CD4-positive, alpha-beta memory T cell (primary cell): Measurements from ENCODE around the gene PAQR3. TPM values are rescaled to one million over a fixed set of nuclear protein-coding genes. Genes with fewer than 3 reads are reported as not detected.
"Not testable (repeated sequence)": the region's sequence is repeated elsewhere in the genome, so short reads cannot be mapped to it uniquely, and the experiment has no call there.

Experiments used
- CTCF ChIA-PET: fragments of 350-600 bp; sonication (Branson Sonifier 250); formaldehyde crosslinking; loops from one replicate; lab custom pipeline; 2021; ENCODE audit warnings: inconsistent platforms; ENCODE audit not compliant: partially characterized antibody; lab: Charles Lee
- POLR2A ChIA-PET: fragments of 350-600 bp; sonication (Branson Sonifier 250); formaldehyde crosslinking; loops from one replicate; lab custom pipeline; 2021; ENCODE audit not compliant: partially characterized antibody; lab: Charles Lee
- DNase-seq, 5 donors: peaks; one replicate each; pipeline versions ENCODE4 v3.0.0 to v3.0.0-alpha.2; 2020 to 2022; ENCODE audit warnings: mixed read lengths in 1 of 5
- H3K27ac ChIP-seq: one replicate; pipeline ENCODE4 v1.7.0; 2013; ENCODE audit warnings: low read depth, low read length
- H3K27me3 ChIP-seq: 2 replicates; pipeline ENCODE4 v1.7.0; 2013; ENCODE audit warnings: mild to moderate bottlenecking, low read length, moderate library complexity; ENCODE audit not compliant: insufficient read depth
- H3K36me3 ChIP-seq: 2 replicates; pipeline ENCODE4 v1.7.0; 2013; ENCODE audit warnings: mild to moderate bottlenecking, low read length, moderate library complexity; ENCODE audit not compliant: insufficient read depth
- H3K4me1 ChIP-seq: 2 replicates; pipeline ENCODE4 v1.7.0; 2013; ENCODE audit warnings: mild to moderate bottlenecking, low read length, moderate library complexity; ENCODE audit not compliant: insufficient read depth
- H3K4me3 ChIP-seq, 2 donors: one replicate each; pipeline ENCODE4 v1.7.0; 2013; ENCODE audit warnings: low read length in 2 of 2, mild to moderate bottlenecking in 1 of 2
- H3K9me3 ChIP-seq, 2 donors: one replicate each; pipeline ENCODE4 v1.7.0; 2013; ENCODE audit warnings: low read length in 2 of 2, control low read depth in 1 of 2; ENCODE audit not compliant: control insufficient read depth in 1 of 2
- H3K27ac Mint-ChIP-seq, 7 donors: one replicate each; pipeline ENCODE4 v1.8.0; 2020 to 2021; ENCODE audit warnings: mixed read lengths in 7 of 7, mild to moderate bottlenecking in 6 of 7, inconsistent platforms in 3 of 7, moderate library complexity in 3 of 7
- H3K27me3 Mint-ChIP-seq, 2 donors: one replicate each; pipeline ENCODE4 v1.8.0; 2020 to 2021; ENCODE audit warnings: mixed read lengths in 2 of 2
- H3K36me3 Mint-ChIP-seq, 2 donors: one replicate each; pipeline ENCODE4 v1.8.0; 2020 to 2021; ENCODE audit warnings: mixed read lengths in 2 of 2, inconsistent platforms in 1 of 2, mild to moderate bottlenecking in 1 of 2
- H3K4me1 Mint-ChIP-seq, 4 donors: one replicate each; pipeline ENCODE4 v1.8.0; 2020 to 2021; ENCODE audit warnings: mixed read lengths in 4 of 4, mild to moderate bottlenecking in 1 of 4
- H3K4me3 Mint-ChIP-seq, 8 donors: one replicate each; pipeline ENCODE4 v1.8.0; 2020 to 2021; ENCODE audit warnings: mixed read lengths in 8 of 8, mild to moderate bottlenecking in 7 of 8, moderate library complexity in 6 of 8, inconsistent platforms in 3 of 8
- H3K9me3 Mint-ChIP-seq, 8 donors: one replicate each; pipeline ENCODE4 v1.8.0; 2020 to 2021; ENCODE audit warnings: mixed read lengths in 8 of 8, mild to moderate bottlenecking in 5 of 8, inconsistent platforms in 3 of 8, moderate library complexity in 1 of 8
- intact Hi-C: fragments of 100-400 bp; cut with micrococcal nuclease; formaldehyde crosslinking; loops from one replicate; pipeline ENCODE4 v1.15.1; 2023
- polyA plus RNA-seq, 2 donors: library from polyadenylated mRNA; unstranded; fragments of 300-500 nt; fragmentation: Illumina TruSeq; gene quantifications; one replicate each; pipeline ENCODE4 v1.2.3, GENCODE V29; 2021
- total RNA-seq, 2 experiments: library from RNA; stranded (reverse); gene quantifications; one replicate each; pipeline ENCODE4 v1.2.3, GENCODE V29; 2021

Gene PAQR3
- total and polyA plus RNA-seq, 4 experiments from 2014 or later: 7.1 to 12.1 (median 9.0) TPM

- intact Hi-C loops: loop anchor here (10.0 kb wide), 1 partner anchor 1195 kb away; no protein-coding TSS in a partner anchor
- Mint-ChIP-seq H3K36me3 (peaks cover 41 to 54% of the 10 kb centered on the region in 2 donors), H3K4me3 (no peak overlapping the region), H3K27ac (no peak overlapping the region), H3K27me3 (no peaks in the 10 kb centered on the region), H3K9me3 (no peaks in the 10 kb centered on the region), H3K4me1 (peaks cover 0 to 9% (median 8%) of the 10 kb centered on the region in 4 donors)
- Histone ChIP-seq H3K4me3 (no peak overlapping the region), H3K36me3 (peaks cover 7% of the 10 kb centered on the region), H3K4me1 (no peaks in the 10 kb centered on the region), H3K9me3 (no peaks in the 10 kb centered on the region), H3K27me3 (no peaks in the 10 kb centered on the region), H3K27ac (no peak overlapping the region)
- DNase-seq: no peak
- ChIA-PET CTCF (no interaction called here), POLR2A (no interaction called here)
Observed at GRCh38 chr4:78930016-78930629, 9.1 kb downstream of the PAQR3 start.

DNA sequence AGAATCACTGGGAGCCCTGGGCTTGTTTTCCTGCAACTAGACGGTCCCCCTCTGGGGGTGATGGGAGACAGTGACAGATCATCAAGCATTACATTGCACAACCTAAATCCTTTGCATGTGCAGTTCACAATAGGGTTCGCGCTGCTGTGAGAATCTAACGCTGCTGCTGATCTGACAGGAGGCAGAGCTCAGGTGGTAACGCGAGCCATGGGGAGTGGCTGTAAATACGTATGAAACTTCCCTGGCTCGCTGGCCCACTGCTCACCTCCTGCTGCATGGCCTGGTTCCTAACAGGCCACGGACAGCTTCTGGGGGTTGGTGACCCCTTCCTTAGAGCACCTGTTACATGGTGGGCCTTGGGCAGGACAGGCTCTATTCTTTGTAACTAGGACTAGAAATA lies 10.4 kb downstream of the PAQR3 start:
- peaks cover 0 to 7% (median 3%) of the 10 kb centered on the region in 4 donors for H3K4me1 Mint-ChIP-seq
- H3K36me3 Mint-ChIP-seq: peaks cover 43 to 63% of the 10 kb centered on the region in 2 donors
- ChIA-PET CTCF (no interaction called here), POLR2A (no interaction called here)
- H3K27me3 Mint-ChIP-seq: no peaks in the 10 kb centered on the region
- Histone ChIP-seq H3K27ac (no peak overlapping the region), H3K9me3 (no peaks in the 10 kb centered on the region), H3K36me3 (peaks cover 7% of the 10 kb centered on the region), H3K27me3 (no peaks in the 10 kb centered on the region), H3K4me3 (no peak overlapping the region), H3K4me1 (no peaks in the 10 kb centered on the region)
- peak overlapping the region in 1 of 7 donors; percentile 66 for H3K27ac Mint-ChIP-seq
- DNase-seq: no peak
- H3K9me3 Mint-ChIP-seq: no peaks in the 10 kb centered on the region
- H3K4me3 Mint-ChIP-seq: no peak overlapping the region
- intact Hi-C loops: no loop called here

- peaks cover 7% of the 10 kb centered on the region for H3K36me3 ChIP-seq
- no peak overlapping the region for H3K27ac Mint-ChIP-seq
Observed at GRCh38 chr4:78926826-78927225, 12.4 kb downstream of the PAQR3 start.

DNA sequence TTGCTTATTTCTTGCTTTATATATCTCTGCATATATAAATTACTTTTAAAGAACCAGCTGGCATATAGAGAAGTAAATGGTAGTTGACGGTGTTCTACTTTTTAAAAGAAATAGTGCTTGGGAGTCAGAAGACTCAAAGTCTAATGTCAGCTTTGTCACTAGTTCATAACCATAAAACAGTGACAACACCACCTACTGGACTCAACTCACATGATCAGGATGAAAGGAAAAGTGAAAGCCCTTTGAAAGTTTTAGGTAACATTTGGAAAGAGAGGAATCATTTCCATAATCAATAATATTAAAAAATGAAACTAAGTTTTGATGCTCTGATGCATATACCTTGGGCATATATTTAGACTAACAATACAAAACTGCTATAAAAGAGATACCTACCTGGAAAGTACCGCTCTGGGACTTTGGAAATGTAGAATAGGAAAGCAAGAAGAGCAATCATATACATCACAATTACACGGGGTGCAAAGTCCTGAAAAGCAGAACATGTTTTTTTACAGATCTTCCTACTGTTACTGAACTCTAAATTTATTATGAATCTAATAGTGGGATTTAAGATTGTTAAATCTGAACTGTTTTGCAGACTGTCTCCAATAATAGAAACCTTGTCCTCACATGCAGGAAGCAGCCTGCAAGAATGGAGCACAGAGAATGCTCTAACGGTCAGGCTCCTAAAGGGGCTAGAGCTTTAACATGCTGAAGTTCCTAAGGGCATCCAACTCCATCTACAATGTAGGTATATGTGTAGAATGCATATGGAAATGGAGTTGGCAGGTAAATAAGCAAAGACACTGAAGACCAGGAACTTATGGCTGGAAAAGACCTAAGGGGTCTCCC lies 15.6 kb downstream of the PAQR3 start:
- Mint-ChIP-seq H3K4me1 (peaks cover 0 to 1% (median 0%) of the 10 kb centered on the region in 4 donors), H3K36me3 (peaks cover 34 to 62% of the 10 kb centered on the region in 2 donors), H3K27ac (no peak overlapping the region), H3K9me3 (peaks cover 0 to 2% (median 0%) of the 10 kb centered on the region in 8 donors), H3K4me3 (no peak overlapping the region), H3K27me3 (no peaks in the 10 kb centered on the region)
- Histone ChIP-seq H3K27me3 (no peaks in the 10 kb centered on the region), H3K27ac (no peak overlapping the region), H3K4me1 (no peaks in the 10 kb centered on the region), H3K4me3 (no peak overlapping the region), H3K9me3 (no peaks in the 10 kb centered on the region), H3K36me3 (peaks cover 7% of the 10 kb centered on the region)
- intact Hi-C loops: no loop called here
- CTCF ChIA-PET: interaction anchor here (2.6 kb wide), 1 partner anchor 29 kb away, joined by 7 read pairs; no protein-coding TSS in a partner anchor
- no peak for DNase-seq
- POLR2A ChIA-PET: no interaction called here

More at GRCh38 chr4:78926826-78927225, 12.4 kb downstream of the PAQR3 start:
- no peak for DNase-seq
- no peaks in the 10 kb centered on the region for H3K27me3 ChIP-seq
- Mint-ChIP-seq H3K9me3 (peaks cover 0 to 2% (median 0%) of the 10 kb centered on the region in 8 donors), H3K4me3 (no peak overlapping the region), H3K36me3 (peaks cover 43 to 67% of the 10 kb centered on the region in 2 donors), H3K4me1 (peaks cover 0 to 4% (median 1%) of the 10 kb centered on the region in 4 donors), H3K27me3 (no peaks in the 10 kb centered on the region)
- no peaks in the 10 kb centered on the region for H3K9me3 ChIP-seq
- H3K27ac ChIP-seq: no peak overlapping the region
- intact Hi-C loops: no loop called here
- POLR2A ChIA-PET: no interaction called here
- CTCF ChIA-PET: interaction anchor here (1.0 to 1.6 kb wide), 2 partner anchors 24 to 26 kb away, joined by 3 to 4 read pairs; no protein-coding TSS in a partner anchor
- H3K4me1 ChIP-seq: no peaks in the 10 kb centered on the region
- no peak overlapping the region for H3K4me3 ChIP-seq

- H3K9me3 Mint-ChIP-seq: peaks cover 0 to 2% (median 0%) of the 10 kb centered on the region in 8 donors
- H3K27ac ChIP-seq: no peak overlapping the region
- CTCF ChIA-PET: interaction anchor here (0.7 kb wide), 1 partner anchor 31 kb away, joined by 3 read pairs; no protein-coding TSS in a partner anchor
- no peaks in the 10 kb centered on the region for H3K9me3 ChIP-seq
- no peaks in the 10 kb centered on the region for H3K27me3 Mint-ChIP-seq
- H3K4me3 ChIP-seq: no peak overlapping the region
- no peak overlapping the region for H3K27ac Mint-ChIP-seq
- peaks cover 7% of the 10 kb centered on the region for H3K36me3 ChIP-seq
- intact Hi-C loops: no loop called here
- no peak overlapping the region for H3K4me3 Mint-ChIP-seq
- peaks cover 30 to 58% of the 10 kb centered on the region in 2 donors for H3K36me3 Mint-ChIP-seq
- peaks cover 0 to 1% (median 0%) of the 10 kb centered on the region in 4 donors for H3K4me1 Mint-ChIP-seq
- no peaks in the 10 kb centered on the region for H3K4me1 ChIP-seq
- POLR2A ChIA-PET: interaction anchor here (0.6 kb wide), 1 partner anchor 17 kb away, joined by 3 read pairs; no protein-coding TSS in a partner anchor
- no peak for DNase-seq
- no peaks in the 10 kb centered on the region for H3K27me3 ChIP-seq
Observed at GRCh38 chr4:78922207-78922606, 17.0 kb downstream of the PAQR3 start.

DNA sequence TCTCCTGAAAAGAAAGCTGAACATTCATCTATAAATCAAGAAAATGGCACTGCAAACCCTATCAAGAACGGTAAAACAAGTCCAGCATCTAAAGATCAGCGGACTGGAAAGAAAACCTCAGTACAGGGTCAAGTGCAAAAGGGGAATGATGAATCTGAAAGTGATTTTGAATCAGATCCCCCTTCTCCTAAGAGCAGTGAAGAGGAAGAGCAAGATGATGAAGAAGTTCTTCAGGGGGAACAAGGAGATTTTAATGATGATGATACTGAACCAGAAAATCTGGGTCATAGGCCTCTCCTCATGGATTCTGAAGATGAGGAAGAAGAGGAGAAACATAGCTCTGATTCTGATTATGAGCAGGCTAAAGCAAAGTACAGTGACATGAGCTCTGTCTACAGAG lies 28.6 kb downstream of the PAQR3 start:
- Histone ChIP-seq H3K4me3 (no peak overlapping the region), H3K4me1 (no peaks in the 10 kb centered on the region), H3K36me3 (no peaks in the 10 kb centered on the region), H3K27me3 (no peaks in the 10 kb centered on the region), H3K27ac (no peak overlapping the region), H3K9me3 (no peaks in the 10 kb centered on the region)
- Mint-ChIP-seq H3K27me3 (no peaks in the 10 kb centered on the region), H3K9me3 (no peaks in the 10 kb centered on the region), H3K4me1 (no peaks in the 10 kb centered on the region), H3K4me3 (no peak overlapping the region), H3K36me3 (peaks cover 22 to 27% of the 10 kb centered on the region in 2 donors), H3K27ac (no peak overlapping the region)
- DNase-seq: no peak
- intact Hi-C loops: no loop called here
- ChIA-PET CTCF (no interaction called here), POLR2A (no interaction called here)

- H3K36me3 Mint-ChIP-seq: peaks cover 17 to 22% of the 10 kb centered on the region in 2 donors
- CTCF ChIA-PET: interaction anchor here (0.7 kb wide), 1 partner anchor 1813 kb away, joined by 3 read pairs; no protein-coding TSS in a partner anchor
- intact Hi-C loops, H3K9me3 ChIP-seq, H3K27me3 ChIP-seq, H3K9me3 Mint-ChIP-seq, H3K27ac ChIP-seq, DNase-seq, H3K4me1 Mint-ChIP-seq, H3K4me3 Mint-ChIP-seq, H3K4me3 ChIP-seq, H3K27me3 Mint-ChIP-seq, H3K36me3 ChIP-seq, POLR2A ChIA-PET, H3K4me1 ChIP-seq: not testable (repeated sequence)
- H3K27ac Mint-ChIP-seq: peak overlapping the region in 1 of 7 donors; percentile 65
Observed at GRCh38 chr4:78908974-78909373, 30.3 kb downstream of the PAQR3 start.
